ENCODE results near the gene PHOX2A. TPM values are rescaled to one million over a fixed set of nuclear protein-coding genes. Genes with fewer than 3 reads are reported as not detected.

The PHOX2A gene
- total RNA-seq, 1 donor = not detected

DNA sequence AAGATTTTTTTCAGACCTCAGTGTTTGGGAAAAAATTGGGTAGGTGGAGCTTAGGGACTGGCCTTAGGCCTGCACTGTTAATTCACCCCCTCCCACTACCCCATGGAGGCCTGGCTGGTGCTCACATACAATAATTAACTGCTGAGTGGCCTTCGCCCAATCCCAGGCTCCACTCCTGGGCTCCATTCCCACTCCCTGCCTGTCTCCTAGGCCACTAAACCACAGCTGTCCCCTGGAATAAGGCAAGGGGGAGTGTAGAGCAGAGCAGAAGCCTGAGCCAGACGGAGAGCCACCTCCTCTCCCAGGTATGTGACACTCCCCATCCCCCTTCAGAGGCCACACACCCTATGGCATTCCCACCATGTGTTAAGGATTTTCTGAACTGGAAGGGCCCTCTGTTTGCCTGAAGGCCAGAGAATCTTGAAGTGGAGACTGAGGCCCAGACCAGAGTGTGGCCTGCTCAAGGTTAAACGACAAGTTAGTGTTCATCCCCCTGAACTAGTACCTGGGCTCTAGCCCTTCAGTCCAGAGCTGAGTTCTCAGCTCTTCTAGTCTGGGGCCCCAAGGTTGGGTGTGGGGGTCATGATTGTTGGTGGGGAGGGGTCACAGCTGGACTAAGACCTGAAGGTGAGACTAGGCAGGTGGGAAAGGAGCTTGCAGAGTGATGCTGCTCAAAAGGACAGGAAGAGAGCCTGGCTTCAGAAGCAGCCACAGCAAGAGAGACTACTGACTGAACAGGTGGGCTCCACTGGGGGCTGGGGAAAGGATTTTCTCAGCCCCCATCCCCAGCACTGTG lies 54.3 kb downstream of the PHOX2A start:
- DNase-seq (ENCODE audit: low read depth in 2 of 3, low spot score in 2 of 3) = no peak

Other genes with a start within 250 kb of the PHOX2A start
- gene IL18BP, start 245.3 kb downstream of the PHOX2A start, total RNA-seq = 2.2 TPM
- gene NUMA1, start 163.6 kb downstream of the PHOX2A start, total RNA-seq = 233 TPM
- 2.7 TPM for gene LRRC51, start 163.3 kb downstream of the PHOX2A start, total RNA-seq
- 259 TPM for gene LAMTOR1, start 140.9 kb downstream of the PHOX2A start, total RNA-seq
- not detected for gene TOMT, start 138.3 kb downstream of the PHOX2A start, total RNA-seq
- 24.5 TPM for gene ANAPC15, start 131.5 kb downstream of the PHOX2A start, total RNA-seq
- not detected for gene FOLR3, start 108.5 kb downstream of the PHOX2A start, total RNA-seq
- gene FOLR1, start 52.0 kb downstream of the PHOX2A start, total RNA-seq = not detected
- gene FOLR2, start 27.4 kb downstream of the PHOX2A start, total RNA-seq = under 0.01 TPM
- 80.0 TPM for gene INPPL1, start 19.4 kb downstream of the PHOX2A start, total RNA-seq
- 36.9 TPM for gene CLPB, start 190.4 kb upstream of the PHOX2A start, total RNA-seq